Vagina (tissue), 2 donors: ENCODE results near the gene RAC3.

ENCODE experiments used
- CTCF ChIP-seq, 3 experiments: fragments of 450-650 bp in 2 of 3; fragments of 200-600 bp in 1 of 3; sonication (generic) in 1 of 3; IDR thresholded peaks; one replicate each; pipeline ENCODE4 v1.5.1; 2017 to 2019; ENCODE audit warnings: antibody characterized with exemption in 3 of 3, mild to moderate bottlenecking in 2 of 3, moderate library complexity in 2 of 3
- POLR2A ChIP-seq, 2 donors: fragments of 450-650 bp; IDR thresholded peaks; one replicate each; pipeline ENCODE4 v1.6.1; 2017; ENCODE audit warnings: antibody characterized with exemption in 2 of 2, mild to moderate bottlenecking in 2 of 2, moderate library complexity in 2 of 2
- POLR2AphosphoS5 ChIP-seq, 2 donors: sonication (generic); formaldehyde crosslinking; IDR thresholded peaks; one replicate each; pipeline ENCODE4 v1.9.0; 2017; ENCODE audit warnings: antibody characterized with exemption in 2 of 2, mild to moderate bottlenecking in 2 of 2, low read depth in 1 of 2; ENCODE audit not compliant: insufficient read depth in 1 of 2

- TF ChIP-seq CTCF (IDR thresholded peaks at IDR 0.05) (peak; percentile 84 to 96 (median 92)), POLR2AphosphoS5 (IDR thresholded peaks at IDR 0.05; ENCODE audit: insufficient read depth in 1 of 2, low read depth in 1 of 2) (peak; percentile 46 to 53), POLR2A (IDR thresholded peaks at IDR 0.05) (no peak)
These were observed 792 bp upstream of the RAC3 start for GRCh38 chr17:82030470-82031302.
